ENCODE measurements around the gene ADCYAP1R1. TPM values are rescaled to one million over a fixed set of nuclear protein-coding genes. Genes with fewer than 3 reads are reported as not detected.
A peak's percentile ranks its signal among the peaks of the same experiment; 100 is the strongest.

The ADCYAP1R1 gene
- total and polyA plus RNA-seq, 12 donors, result 0.22 to 25.0 (median 1.5) TPM

DNA sequence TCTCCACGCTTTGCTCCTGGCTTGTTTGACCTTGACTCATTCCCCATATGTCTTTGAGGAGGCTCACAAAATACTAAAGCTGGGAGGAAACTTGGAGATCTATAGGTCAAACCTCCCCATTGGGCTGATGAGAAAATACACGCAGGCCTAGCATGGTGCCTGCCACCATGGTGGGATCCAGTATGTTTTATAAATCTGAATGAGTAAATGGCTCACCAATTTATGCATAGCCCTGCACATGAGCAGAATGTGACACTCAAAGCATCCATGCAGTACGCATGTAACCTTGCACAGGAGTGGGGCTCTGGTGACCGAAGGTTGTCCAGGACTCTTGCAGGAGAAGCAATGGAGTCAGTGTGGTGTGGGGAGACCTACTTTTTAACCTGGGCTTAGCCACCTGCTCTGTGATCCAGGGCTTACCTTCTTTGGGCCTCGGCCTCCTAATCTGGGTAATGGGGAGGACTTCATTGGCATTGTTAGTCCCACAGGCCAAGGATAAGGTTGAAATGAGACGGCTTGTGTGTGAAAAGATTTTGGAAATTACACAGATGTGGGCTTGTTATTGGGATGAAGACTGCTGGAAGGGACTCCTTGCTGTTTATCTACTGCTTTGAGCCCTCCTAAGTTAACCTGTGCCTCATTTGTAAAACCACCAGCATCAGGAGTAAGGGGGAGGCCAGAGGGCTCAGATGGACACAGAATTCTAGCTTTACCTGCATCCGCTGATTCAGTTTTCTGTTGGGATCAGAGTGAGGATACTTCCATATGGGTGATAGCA, 58.4 kb downstream of the ADCYAP1R1 start:
- H3K27me3 ChIP-seq, result no peaks in the 10 kb centered on the region
- no peaks in the 10 kb centered on the region for H3K4me1 ChIP-seq (replicated peaks in 1 of 2)
- no peak overlapping the region for H3K4me3 ChIP-seq
- TF ChIP-seq, protein P1, sequence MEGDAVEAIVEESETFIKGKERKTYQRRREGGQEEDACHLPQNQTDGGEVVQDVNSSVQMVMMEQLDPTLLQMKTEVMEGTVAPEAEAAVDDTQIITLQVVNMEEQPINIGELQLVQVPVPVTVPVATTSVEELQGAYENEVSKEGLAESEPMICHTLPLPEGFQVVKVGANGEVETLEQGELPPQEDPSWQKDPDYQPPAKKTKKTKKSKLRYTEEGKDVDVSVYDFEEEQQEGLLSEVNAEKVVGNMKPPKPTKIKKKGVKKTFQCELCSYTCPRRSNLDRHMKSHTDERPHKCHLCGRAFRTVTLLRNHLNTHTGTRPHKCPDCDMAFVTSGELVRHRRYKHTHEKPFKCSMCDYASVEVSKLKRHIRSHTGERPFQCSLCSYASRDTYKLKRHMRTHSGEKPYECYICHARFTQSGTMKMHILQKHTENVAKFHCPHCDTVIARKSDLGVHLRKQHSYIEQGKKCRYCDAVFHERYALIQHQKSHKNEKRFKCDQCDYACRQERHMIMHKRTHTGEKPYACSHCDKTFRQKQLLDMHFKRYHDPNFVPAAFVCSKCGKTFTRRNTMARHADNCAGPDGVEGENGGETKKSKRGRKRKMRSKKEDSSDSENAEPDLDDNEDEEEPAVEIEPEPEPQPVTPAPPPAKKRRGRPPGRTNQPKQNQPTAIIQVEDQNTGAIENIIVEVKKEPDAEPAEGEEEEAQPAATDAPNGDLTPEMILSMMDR (IDR thresholded peaks at IDR 0.05), result no peak
- TF ChIP-seq POLR2A (IDR thresholded peaks at IDR 0.05), result no peak
- 78 to 88% (median 86%) methylated on average over 5 to 7 of the region's 7 CpGs for WGBS, 4 donors
- H3K27ac ChIP-seq, result no peak overlapping the region
- no peaks in the 10 kb centered on the region for H3K9me3 ChIP-seq (replicated peaks in 1 of 3)
- intact Hi-C loops (cut with DNase I), result no loop called here
- H3K36me3 ChIP-seq (replicated peaks in 1 of 2), result no peaks in the 10 kb centered on the region
- DNase-seq, result peak in 1 of 7 donors; percentile 25

DNA sequence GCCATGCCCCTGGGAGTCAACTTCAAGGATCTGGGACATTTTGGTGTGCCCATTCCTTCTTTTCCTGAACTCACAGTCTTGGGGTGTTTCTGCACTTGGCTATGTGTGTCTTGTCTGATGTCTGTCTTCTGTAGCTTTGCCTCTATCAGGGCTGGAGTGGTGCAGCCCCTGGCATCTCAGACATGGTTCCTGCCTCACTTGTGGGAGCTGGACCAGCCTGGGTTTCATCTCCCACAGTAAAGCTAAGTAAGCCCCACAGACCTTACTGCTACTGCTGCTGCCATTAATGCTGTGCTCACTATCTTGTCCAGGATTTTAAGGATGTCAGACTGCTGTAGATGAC, 59.0 kb downstream of the ADCYAP1R1 start:
- no peaks in the 10 kb centered on the region for H3K9me3 ChIP-seq (replicated peaks in 1 of 3)
- H3K27ac ChIP-seq, result no peak overlapping the region
- TF ChIP-seq POLR2A (IDR thresholded peaks at IDR 0.05), result no peak
- H3K4me1 ChIP-seq (replicated peaks in 1 of 2), result no peaks in the 10 kb centered on the region
- intact Hi-C loops (cut with DNase I), result no loop called here
- no peak overlapping the region for H3K4me3 ChIP-seq
- no peaks in the 10 kb centered on the region for H3K27me3 ChIP-seq
- no peaks in the 10 kb centered on the region for H3K36me3 ChIP-seq (replicated peaks in 1 of 2)
- peak in 1 of 7 donors; percentile 31 for DNase-seq

DNA sequence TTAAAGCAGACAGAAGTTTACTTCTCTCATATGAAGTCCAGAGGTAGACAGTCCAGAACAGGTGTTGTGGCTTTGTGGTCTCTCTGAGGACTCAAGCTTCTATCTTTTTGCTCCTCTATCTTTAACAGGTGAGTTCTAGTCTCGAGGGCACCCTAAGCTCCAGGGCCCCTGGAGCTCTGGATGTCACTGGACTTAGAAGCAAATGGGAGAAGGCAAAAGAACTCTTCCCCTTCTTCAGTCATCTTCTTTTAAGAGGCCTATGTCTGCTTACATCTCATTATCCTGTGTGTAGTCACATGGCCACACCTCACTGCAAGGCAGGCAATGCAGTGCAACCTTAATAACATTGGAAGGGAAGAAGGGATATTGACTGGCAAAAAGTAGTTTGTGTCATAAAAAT, 61.6 kb downstream of the ADCYAP1R1 start:
- WGBS, 4 donors, result 23 to 40% (median 31%) methylated on average over 1 of the region's 1 CpG
- Histone ChIP-seq H3K4me3 (no peak overlapping the region), H3K27ac (no peak overlapping the region), H3K9me3 (replicated peaks in 1 of 3) (no peaks in the 10 kb centered on the region), H3K27me3 (no peaks in the 10 kb centered on the region), H3K36me3 (replicated peaks in 1 of 2) (no peaks in the 10 kb centered on the region), H3K4me1 (replicated peaks in 1 of 2) (no peaks in the 10 kb centered on the region)
- DNase-seq, result peak in 1 of 7 donors; percentile 29
- intact Hi-C loops (cut with DNase I), result no loop called here
- TF ChIP-seq, protein P1 (IDR thresholded peaks at IDR 0.05), result no peak

DNA sequence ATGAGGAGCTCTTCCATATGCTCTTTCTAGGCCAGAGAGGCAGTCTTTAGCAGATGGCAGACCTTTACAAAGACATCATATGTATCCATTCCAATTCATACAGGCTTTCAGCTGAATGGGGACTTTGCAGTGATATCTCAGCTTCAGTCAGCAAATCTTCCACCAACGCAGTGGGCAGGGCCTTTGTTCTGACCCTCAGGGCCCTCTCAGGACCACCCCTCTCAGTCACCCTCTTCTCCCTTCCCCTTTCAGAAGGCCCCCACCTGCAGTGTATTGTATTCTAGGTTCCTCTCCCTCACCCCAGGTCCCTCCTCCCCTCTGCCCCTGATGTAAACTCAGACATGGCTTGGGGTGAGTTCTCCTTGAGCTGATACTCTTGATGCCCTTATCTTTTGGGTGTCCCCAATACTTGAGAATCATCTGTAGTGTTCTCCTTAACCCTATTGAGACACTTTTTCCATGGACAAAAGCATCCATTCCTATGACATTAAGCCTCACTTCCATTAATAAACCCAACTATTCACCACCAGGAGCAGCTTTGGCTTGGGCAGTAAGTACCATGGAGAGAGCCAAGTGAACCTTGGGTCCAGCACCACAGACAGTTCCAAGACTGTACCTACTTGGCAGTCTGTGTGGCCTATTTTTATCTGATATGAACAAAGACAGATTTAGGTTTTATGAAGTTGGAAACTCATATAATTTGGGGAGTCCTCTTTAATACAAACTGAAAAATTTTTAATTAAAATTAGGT, 62.7 kb downstream of the ADCYAP1R1 start:
- Histone ChIP-seq H3K4me3 (no peak overlapping the region), H3K27me3 (no peaks in the 10 kb centered on the region), H3K9me3 (replicated peaks in 1 of 3) (no peaks in the 10 kb centered on the region), H3K4me1 (replicated peaks in 1 of 2) (no peaks in the 10 kb centered on the region), H3K36me3 (replicated peaks in 1 of 2) (no peaks in the 10 kb centered on the region), H3K27ac (no peak overlapping the region)
- peak in 4 of 7 donors; percentile 18 to 49 (median 36) for DNase-seq
- TF ChIP-seq, protein P1 (IDR thresholded peaks at IDR 0.05), result no peak
- no peak for TF ChIP-seq POLR2A (IDR thresholded peaks at IDR 0.05)
- WGBS, 4 donors, result 71 to 88% (median 80%) methylated on average over 1 of the region's 1 CpG
- intact Hi-C loops (cut with DNase I), result no loop called here

Measured in adrenal gland (tissue), 12 donors.